Measurements from ENCODE around the gene OTC. TPM values are rescaled to one million over a fixed set of nuclear protein-coding genes. Genes with fewer than 3 reads are reported as not detected.

OTC gene
- total and polyA plus RNA-seq, 2 donors from 2014 or later = not detected

- DNase-seq (no peak), FAIRE-seq (no peak)
- Histone ChIP-seq H3K4me1 (ENCODE audit: control insufficient read depth in 2 of 3, insufficient read depth in 2 of 3, low read depth in 1 of 3, low read length in 3 of 3) (no peaks in the 10 kb centered on the region), H3K9ac (ENCODE audit: low read length in 3 of 3) (no peak overlapping the region), H3K9me3 (ENCODE audit: control insufficient read depth in 2 of 3, insufficient read depth in 1 of 3, low read length in 3 of 3) (no peaks in the 10 kb centered on the region), H3K27me3 (ENCODE audit: control insufficient read depth, insufficient read depth, low read length) (no peaks in the 10 kb centered on the region), H3K36me3 (ENCODE audit: control insufficient read depth in 2 of 3, insufficient read depth in 3 of 3, low read length in 3 of 3) (no peaks in the 10 kb centered on the region), H3K27ac (ENCODE audit: low read depth in 2 of 2, low read length in 2 of 2) (no peak overlapping the region), H3K4me3 (ENCODE audit: low read length in 3 of 3) (no peak overlapping the region)
- intact Hi-C loops (cut with DNase I) = no loop called here
- TF ChIP-seq CTCF (IDR thresholded peaks at IDR 0.05; ENCODE audit: borderline replicate concordance, extremely low read depth, insufficient read depth) = no peak
Observed at GRCh38 chrX:38363046-38363445, 10.6 kb downstream of the OTC start.

DNA sequence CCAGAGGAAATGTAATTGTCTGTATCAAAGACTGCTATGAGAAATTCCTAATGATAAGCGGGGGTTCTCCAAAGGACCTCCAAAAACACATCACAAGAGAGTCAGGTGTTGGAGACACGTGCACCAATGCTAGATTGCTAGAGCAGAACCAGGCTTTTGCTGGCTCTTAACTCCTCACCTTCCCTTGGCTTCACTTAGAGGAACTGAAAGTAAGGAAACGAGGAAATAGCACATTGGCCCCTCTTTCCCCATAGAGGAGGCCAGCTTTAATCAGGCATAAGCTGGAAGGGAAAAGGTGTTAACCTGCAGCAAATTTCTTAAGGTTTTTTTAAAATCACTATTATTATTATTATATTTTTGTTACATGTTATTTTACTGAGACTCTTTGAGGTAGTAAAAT lies 13.6 kb downstream of the OTC start:
- intact Hi-C loops (cut with DNase I) = no loop called here
- FAIRE-seq (no peak), DNase-seq (no peak)
- H3K27me3 ChIP-seq (ENCODE audit: control insufficient read depth, insufficient read depth, low read length) = no peaks in the 10 kb centered on the region
- no peak overlapping the region for H3K27ac ChIP-seq (ENCODE audit: low read depth in 2 of 2, low read length in 2 of 2)
- no peak for TF ChIP-seq CTCF (IDR thresholded peaks at IDR 0.05; ENCODE audit: borderline replicate concordance, extremely low read depth, insufficient read depth)
- no peaks in the 10 kb centered on the region for H3K36me3 ChIP-seq (ENCODE audit: control insufficient read depth in 2 of 3, insufficient read depth in 3 of 3, low read length in 3 of 3)
- no peak overlapping the region for H3K4me3 ChIP-seq (ENCODE audit: low read length in 3 of 3)
- no peaks in the 10 kb centered on the region for H3K9me3 ChIP-seq (ENCODE audit: control insufficient read depth in 2 of 3, insufficient read depth in 1 of 3, low read length in 3 of 3)
- H3K4me1 ChIP-seq (ENCODE audit: control insufficient read depth in 2 of 3, insufficient read depth in 2 of 3, low read depth in 1 of 3, low read length in 3 of 3) = no peaks in the 10 kb centered on the region
- no peak overlapping the region for H3K9ac ChIP-seq (ENCODE audit: low read length in 3 of 3)

DNA sequence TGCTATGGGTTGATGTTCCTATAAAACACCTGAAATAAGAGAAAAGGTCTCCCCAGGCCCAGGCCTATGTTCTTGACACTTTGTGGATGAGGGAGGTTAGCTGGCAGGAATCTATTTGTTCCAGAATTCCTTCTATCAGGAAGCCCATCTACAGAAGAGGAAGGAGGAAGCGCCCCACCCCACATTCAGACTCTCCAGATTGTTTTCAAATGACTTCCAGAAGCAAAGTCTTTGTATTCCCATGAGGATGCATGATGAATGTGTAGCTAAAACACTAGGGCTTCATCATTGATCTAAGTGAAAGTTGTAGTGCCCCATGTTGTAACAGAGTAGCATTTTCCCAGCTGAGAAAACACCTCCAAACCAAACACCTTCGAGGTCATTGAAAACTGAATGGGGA lies 16.4 kb downstream of the OTC start:
- H3K27me3 ChIP-seq (ENCODE audit: control insufficient read depth, insufficient read depth, low read length) = peaks cover 2% of the 10 kb centered on the region
- intact Hi-C loops (cut with DNase I) = no loop called here
- H3K36me3 ChIP-seq (ENCODE audit: control insufficient read depth in 2 of 3, insufficient read depth in 3 of 3, low read length in 3 of 3) = no peaks in the 10 kb centered on the region
- H3K9ac ChIP-seq (ENCODE audit: low read length in 3 of 3) = no peak overlapping the region
- DNase-seq = no peak
- no peak overlapping the region for H3K4me3 ChIP-seq (ENCODE audit: low read length in 3 of 3)
- H3K4me1 ChIP-seq (ENCODE audit: control insufficient read depth in 2 of 3, insufficient read depth in 2 of 3, low read depth in 1 of 3, low read length in 3 of 3) = no peaks in the 10 kb centered on the region
- no peak for TF ChIP-seq CTCF (IDR thresholded peaks at IDR 0.05; ENCODE audit: borderline replicate concordance, extremely low read depth, insufficient read depth)
- no peak overlapping the region for H3K27ac ChIP-seq (ENCODE audit: low read depth in 2 of 2, low read length in 2 of 2)
- no peak for FAIRE-seq
- no peaks in the 10 kb centered on the region for H3K9me3 ChIP-seq (ENCODE audit: control insufficient read depth in 2 of 3, insufficient read depth in 1 of 3, low read length in 3 of 3)

DNA sequence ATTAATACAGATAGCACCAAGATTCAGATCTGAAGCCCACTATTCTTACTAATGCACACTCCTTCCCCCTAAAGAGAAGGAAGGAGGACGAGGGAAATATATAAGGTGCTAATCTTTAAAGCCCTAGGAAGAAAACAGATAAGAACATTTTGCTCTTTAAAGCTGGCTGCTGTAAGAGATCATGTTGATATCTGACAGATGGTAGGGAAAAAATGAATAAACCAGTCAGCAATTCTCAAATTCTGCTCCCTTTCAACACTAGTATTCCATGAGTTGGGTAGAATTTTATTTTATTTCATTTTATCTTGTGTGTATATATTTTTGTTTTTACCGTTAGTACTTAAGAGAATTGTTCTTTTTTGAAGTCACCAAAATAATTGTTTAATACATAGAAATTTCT lies 19.2 kb downstream of the OTC start:
- Histone ChIP-seq H3K4me3 (ENCODE audit: low read length in 3 of 3) (no peak overlapping the region), H3K4me1 (ENCODE audit: control insufficient read depth in 2 of 3, insufficient read depth in 2 of 3, low read depth in 1 of 3, low read length in 3 of 3) (no peaks in the 10 kb centered on the region), H3K36me3 (ENCODE audit: control insufficient read depth in 2 of 3, insufficient read depth in 3 of 3, low read length in 3 of 3) (no peaks in the 10 kb centered on the region), H3K27me3 (ENCODE audit: control insufficient read depth, insufficient read depth, low read length) (peaks cover 2% of the 10 kb centered on the region), H3K9me3 (ENCODE audit: control insufficient read depth in 2 of 3, insufficient read depth in 1 of 3, low read length in 3 of 3) (no peaks in the 10 kb centered on the region), H3K27ac (ENCODE audit: low read depth in 2 of 2, low read length in 2 of 2) (no peak overlapping the region), H3K9ac (ENCODE audit: low read length in 3 of 3) (no peak overlapping the region)
- intact Hi-C loops (cut with DNase I) = no loop called here
- FAIRE-seq = no peak
- no peak for TF ChIP-seq CTCF (IDR thresholded peaks at IDR 0.05; ENCODE audit: borderline replicate concordance, extremely low read depth, insufficient read depth)
- no peak for DNase-seq
